Measurements from ENCODE around the gene HS3ST5. TPM values are rescaled to one million over a fixed set of nuclear protein-coding genes. Genes with fewer than 3 reads are reported as not detected.
"Not testable (repeated sequence)": the region's sequence is repeated elsewhere in the genome, so short reads cannot be mapped to it uniquely, and the experiment has no call there.

Gene HS3ST5
- total RNA-seq, 1 donor from 2014 or later, result 0.05 TPM

DNA sequence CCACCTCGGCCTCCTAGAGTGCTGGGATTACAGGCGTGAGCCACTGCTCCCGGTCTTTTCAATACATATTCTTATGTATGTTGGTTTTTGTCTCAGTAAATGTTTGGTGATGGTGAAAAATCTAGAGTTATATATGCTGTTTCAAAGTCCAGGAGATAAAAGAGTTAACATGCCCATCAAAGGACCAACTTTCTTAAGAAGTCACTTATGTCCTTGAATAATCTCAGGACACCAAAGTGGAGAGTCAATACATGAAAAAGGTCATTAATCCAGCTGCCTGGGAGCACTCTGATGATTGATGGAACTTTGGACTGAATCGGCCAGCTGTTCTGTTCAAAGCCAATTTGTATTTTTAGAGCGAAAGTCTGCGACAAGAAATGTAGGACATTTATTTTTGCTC, 312.1 kb downstream of the HS3ST5 start:
- Mint-ChIP-seq H3K4me3 (ENCODE audit: unreplicated experiment) (no peak overlapping the region), H3K9me3 (ENCODE audit: low read depth) (peaks cover 7% of the 10 kb centered on the region), H3K27ac (ENCODE audit: unreplicated experiment) (no peak overlapping the region), H3K27me3 (ENCODE audit: low read depth) (no peaks in the 10 kb centered on the region), H3K36me3 (ENCODE audit: low read depth) (no peaks in the 10 kb centered on the region), H3K4me1 (ENCODE audit: low read depth) (peaks cover 3% of the 10 kb centered on the region)
- TF ChIP-seq, protein P1, sequence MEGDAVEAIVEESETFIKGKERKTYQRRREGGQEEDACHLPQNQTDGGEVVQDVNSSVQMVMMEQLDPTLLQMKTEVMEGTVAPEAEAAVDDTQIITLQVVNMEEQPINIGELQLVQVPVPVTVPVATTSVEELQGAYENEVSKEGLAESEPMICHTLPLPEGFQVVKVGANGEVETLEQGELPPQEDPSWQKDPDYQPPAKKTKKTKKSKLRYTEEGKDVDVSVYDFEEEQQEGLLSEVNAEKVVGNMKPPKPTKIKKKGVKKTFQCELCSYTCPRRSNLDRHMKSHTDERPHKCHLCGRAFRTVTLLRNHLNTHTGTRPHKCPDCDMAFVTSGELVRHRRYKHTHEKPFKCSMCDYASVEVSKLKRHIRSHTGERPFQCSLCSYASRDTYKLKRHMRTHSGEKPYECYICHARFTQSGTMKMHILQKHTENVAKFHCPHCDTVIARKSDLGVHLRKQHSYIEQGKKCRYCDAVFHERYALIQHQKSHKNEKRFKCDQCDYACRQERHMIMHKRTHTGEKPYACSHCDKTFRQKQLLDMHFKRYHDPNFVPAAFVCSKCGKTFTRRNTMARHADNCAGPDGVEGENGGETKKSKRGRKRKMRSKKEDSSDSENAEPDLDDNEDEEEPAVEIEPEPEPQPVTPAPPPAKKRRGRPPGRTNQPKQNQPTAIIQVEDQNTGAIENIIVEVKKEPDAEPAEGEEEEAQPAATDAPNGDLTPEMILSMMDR (IDR thresholded peaks at IDR 0.05), result no peak
- DNase-seq (ENCODE audit: low spot score), result no peak

DNA sequence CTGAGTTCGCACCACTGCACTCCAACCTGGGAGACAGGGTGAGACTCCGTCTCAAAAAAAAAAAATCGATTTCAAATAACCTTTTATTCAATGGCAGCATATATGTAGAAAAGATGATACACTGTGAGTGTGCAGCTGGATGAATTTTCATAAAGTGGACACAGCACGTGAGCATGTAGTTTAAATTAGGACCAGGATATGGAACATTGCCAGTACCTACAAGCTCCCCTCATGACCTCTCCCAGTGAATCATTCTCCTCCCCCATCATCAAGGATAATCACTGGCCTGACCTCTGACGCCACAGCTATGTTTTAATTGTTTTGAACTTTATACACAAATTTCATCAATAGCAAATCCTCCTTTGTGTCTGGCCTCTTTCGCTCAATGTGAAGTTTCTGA, 318.1 kb downstream of the HS3ST5 start:
- no peaks in the 10 kb centered on the region for H3K27me3 Mint-ChIP-seq (ENCODE audit: low read depth)
- no peak for DNase-seq (ENCODE audit: low spot score)

GRCh38 chr6:114020196-114020595, 322.6 kb downstream of the HS3ST5 start:
- TF ChIP-seq, protein P1 (IDR thresholded peaks at IDR 0.05), result no peak
- Mint-ChIP-seq H3K27ac (ENCODE audit: unreplicated experiment) (no peak overlapping the region), H3K9me3 (ENCODE audit: low read depth) (no peaks in the 10 kb centered on the region), H3K4me1 (ENCODE audit: low read depth) (peaks cover 19% of the 10 kb centered on the region), H3K4me3 (ENCODE audit: unreplicated experiment) (no peak overlapping the region), H3K36me3 (ENCODE audit: low read depth) (no peaks in the 10 kb centered on the region), H3K27me3 (ENCODE audit: low read depth) (no peaks in the 10 kb centered on the region)
- no peak for DNase-seq (ENCODE audit: low spot score)

More for the DNA sequence above, 318.1 kb downstream of the HS3ST5 start:
- H3K9me3 Mint-ChIP-seq (ENCODE audit: low read depth), result no peaks in the 10 kb centered on the region
- H3K4me3 Mint-ChIP-seq (ENCODE audit: unreplicated experiment), result no peak overlapping the region
- TF ChIP-seq, protein P1 (IDR thresholded peaks at IDR 0.05), result no peak
- no peak overlapping the region for H3K27ac Mint-ChIP-seq (ENCODE audit: unreplicated experiment)
- no peaks in the 10 kb centered on the region for H3K36me3 Mint-ChIP-seq (ENCODE audit: low read depth)
- H3K4me1 Mint-ChIP-seq (ENCODE audit: low read depth), result no peaks in the 10 kb centered on the region

- peaks cover 19% of the 10 kb centered on the region for H3K4me1 Mint-ChIP-seq (ENCODE audit: low read depth)
- H3K27ac Mint-ChIP-seq (ENCODE audit: unreplicated experiment); H3K4me3 Mint-ChIP-seq (ENCODE audit: unreplicated experiment); H3K36me3 Mint-ChIP-seq (ENCODE audit: low read depth); H3K27me3 Mint-ChIP-seq (ENCODE audit: low read depth); H3K9me3 Mint-ChIP-seq (ENCODE audit: low read depth); DNase-seq (ENCODE audit: low spot score): not testable (repeated sequence)
Observed at GRCh38 chr6:114017146-114017545, 325.7 kb downstream of the HS3ST5 start.

DNA sequence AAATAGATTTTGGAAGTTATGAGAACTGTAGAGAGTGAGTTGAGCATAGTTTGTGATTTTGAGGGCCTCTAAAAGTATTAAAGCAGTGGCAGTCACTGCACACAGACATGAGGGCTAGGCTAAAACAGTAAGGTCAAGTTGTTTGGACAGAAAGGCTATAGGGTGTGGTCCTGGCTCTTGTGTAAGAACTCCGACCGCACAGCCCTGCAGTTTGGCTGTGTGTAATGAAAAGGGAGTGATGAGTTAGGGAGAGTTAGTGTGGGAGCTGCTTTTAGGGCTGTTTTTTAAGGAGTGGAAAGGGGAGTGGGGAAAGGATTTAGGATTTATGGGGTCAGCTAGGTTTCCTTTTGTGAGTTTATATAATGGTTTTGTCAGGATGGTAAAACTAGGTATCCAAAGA, 328.7 kb downstream of the HS3ST5 start:
- H3K27me3 Mint-ChIP-seq (ENCODE audit: low read depth); DNase-seq (ENCODE audit: low spot score); H3K9me3 Mint-ChIP-seq (ENCODE audit: low read depth); H3K36me3 Mint-ChIP-seq (ENCODE audit: low read depth); H3K27ac Mint-ChIP-seq (ENCODE audit: unreplicated experiment); H3K4me3 Mint-ChIP-seq (ENCODE audit: unreplicated experiment): not testable (repeated sequence)
- peaks cover 19% of the 10 kb centered on the region for H3K4me1 Mint-ChIP-seq (ENCODE audit: low read depth)

- not testable (repeated sequence) for H3K36me3 Mint-ChIP-seq (ENCODE audit: low read depth); H3K27me3 Mint-ChIP-seq (ENCODE audit: low read depth); DNase-seq (ENCODE audit: low spot score); H3K4me3 Mint-ChIP-seq (ENCODE audit: unreplicated experiment); H3K27ac Mint-ChIP-seq (ENCODE audit: unreplicated experiment); H3K9me3 Mint-ChIP-seq (ENCODE audit: low read depth)
- peaks cover 14% of the 10 kb centered on the region for H3K4me1 Mint-ChIP-seq (ENCODE audit: low read depth)
Observed at GRCh38 chr6:114011486-114011885, 331.3 kb downstream of the HS3ST5 start.

- TF ChIP-seq, protein P1 (IDR thresholded peaks at IDR 0.05), result no peak
- Mint-ChIP-seq H3K4me1 (ENCODE audit: low read depth) (peaks cover 10% of the 10 kb centered on the region), H3K4me3 (ENCODE audit: unreplicated experiment) (no peak overlapping the region), H3K27me3 (ENCODE audit: low read depth) (no peaks in the 10 kb centered on the region), H3K27ac (ENCODE audit: unreplicated experiment) (no peak overlapping the region), H3K36me3 (ENCODE audit: low read depth) (no peaks in the 10 kb centered on the region), H3K9me3 (ENCODE audit: low read depth) (no peaks in the 10 kb centered on the region)
- DNase-seq (ENCODE audit: low spot score), result no peak
Observed at GRCh38 chr6:114010540-114010939, 332.3 kb downstream of the HS3ST5 start.
